ENCODE measurements around the gene RIPK4.

DNA sequence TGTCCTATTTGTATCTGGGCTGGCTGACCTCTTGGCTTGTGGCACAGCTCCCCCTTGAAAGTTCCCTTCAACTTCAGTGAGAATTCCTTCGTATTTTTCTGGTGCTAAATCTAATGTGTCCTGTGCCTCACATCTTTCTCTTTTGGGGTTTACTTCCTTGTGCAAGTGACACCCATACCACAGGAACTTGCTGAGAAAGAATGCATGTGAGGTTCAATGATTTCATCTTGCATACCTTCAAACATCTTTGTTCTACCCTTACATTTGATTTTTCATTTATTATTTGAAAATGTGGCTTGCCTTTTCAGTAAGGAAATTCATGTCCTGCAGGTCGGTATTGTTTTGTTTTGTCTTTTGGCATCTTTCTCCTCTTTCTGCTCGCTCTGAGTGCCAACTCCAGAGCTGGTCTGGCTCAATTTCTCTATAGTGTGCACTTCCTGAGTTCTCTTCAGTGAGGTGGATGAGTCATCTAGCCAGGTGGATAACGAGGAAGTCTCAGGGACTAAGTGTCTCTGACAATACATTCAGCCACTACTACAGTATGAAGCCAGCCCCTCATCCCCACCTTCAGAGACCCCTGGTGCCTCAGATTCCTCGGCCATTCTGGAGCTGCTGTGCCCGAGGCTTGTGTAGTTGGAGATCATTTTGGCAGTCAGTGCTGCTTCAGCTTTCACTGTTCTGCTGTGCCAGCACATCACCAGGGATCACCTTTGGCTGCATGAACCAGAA lies 59.5 kb downstream of the RIPK4 start:
- TF ChIP-seq, protein P1, sequence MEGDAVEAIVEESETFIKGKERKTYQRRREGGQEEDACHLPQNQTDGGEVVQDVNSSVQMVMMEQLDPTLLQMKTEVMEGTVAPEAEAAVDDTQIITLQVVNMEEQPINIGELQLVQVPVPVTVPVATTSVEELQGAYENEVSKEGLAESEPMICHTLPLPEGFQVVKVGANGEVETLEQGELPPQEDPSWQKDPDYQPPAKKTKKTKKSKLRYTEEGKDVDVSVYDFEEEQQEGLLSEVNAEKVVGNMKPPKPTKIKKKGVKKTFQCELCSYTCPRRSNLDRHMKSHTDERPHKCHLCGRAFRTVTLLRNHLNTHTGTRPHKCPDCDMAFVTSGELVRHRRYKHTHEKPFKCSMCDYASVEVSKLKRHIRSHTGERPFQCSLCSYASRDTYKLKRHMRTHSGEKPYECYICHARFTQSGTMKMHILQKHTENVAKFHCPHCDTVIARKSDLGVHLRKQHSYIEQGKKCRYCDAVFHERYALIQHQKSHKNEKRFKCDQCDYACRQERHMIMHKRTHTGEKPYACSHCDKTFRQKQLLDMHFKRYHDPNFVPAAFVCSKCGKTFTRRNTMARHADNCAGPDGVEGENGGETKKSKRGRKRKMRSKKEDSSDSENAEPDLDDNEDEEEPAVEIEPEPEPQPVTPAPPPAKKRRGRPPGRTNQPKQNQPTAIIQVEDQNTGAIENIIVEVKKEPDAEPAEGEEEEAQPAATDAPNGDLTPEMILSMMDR (IDR thresholded peaks at IDR 0.05; ENCODE audit: insufficient read depth, low read depth, low read length), result no peak
- no peak for TF ChIP-seq EZH2 (IDR thresholded peaks at IDR 0.05; ENCODE audit: insufficient read depth, low read length)
